ENCODE results near the gene LGR4. TPM values are rescaled to one million over a fixed set of nuclear protein-coding genes. Genes with fewer than 3 reads are reported as not detected.

Gene LGR4
- total RNA-seq, 4 donors from 2014 or later, result 18.1 to 31.5 (median 26.1) TPM

GRCh38 chr11:27458182-27458581 is 14.4 kb downstream of the LGR4 start:
- DNase-seq (ENCODE audit: low spot score), result no peak
- no peak for ATAC-seq (ENCODE audit: low FRiP score)
- no peak for TF ChIP-seq CTCF (IDR thresholded peaks at IDR 0.05)

- no peak for DNase-seq (ENCODE audit: low spot score)
- no peak for ATAC-seq (ENCODE audit: low FRiP score)
- TF ChIP-seq CTCF (IDR thresholded peaks at IDR 0.05), result no peak
Observed at GRCh38 chr11:27456795-27457329, 15.7 kb downstream of the LGR4 start.

- ATAC-seq (ENCODE audit: low FRiP score), result no peak
- DNase-seq (ENCODE audit: low spot score), result no peak
- TF ChIP-seq CTCF (IDR thresholded peaks at IDR 0.05), result no peak
Observed at GRCh38 chr11:27456140-27456794, 16.3 kb downstream of the LGR4 start.

- no peak for ATAC-seq (ENCODE audit: low FRiP score)
- TF ChIP-seq CTCF (IDR thresholded peaks at IDR 0.05), result no peak
Observed at GRCh38 chr11:27455667-27456066, 16.9 kb downstream of the LGR4 start.

GRCh38 chr11:27453701-27454100 is 18.9 kb downstream of the LGR4 start:
- DNase-seq (ENCODE audit: low spot score) (no peak), ATAC-seq (ENCODE audit: low FRiP score) (no peak)
- no peak for TF ChIP-seq CTCF (IDR thresholded peaks at IDR 0.05)

More at GRCh38 chr11:27455667-27456066, 16.9 kb downstream of the LGR4 start:
- no peak for DNase-seq (ENCODE audit: low spot score)

GRCh38 chr11:27452147-27452546 is 20.4 kb downstream of the LGR4 start:
- no peak for DNase-seq (ENCODE audit: low spot score)
- ATAC-seq (ENCODE audit: low FRiP score), result peak; percentile 53
- no peak for TF ChIP-seq CTCF (IDR thresholded peaks at IDR 0.05)
